HG03432 (cell line): ENCODE measurements around the gene RUNX1.

Experiments
- ATAC-seq: cut with Tn5 transposase; IDR thresholded peaks from one replicate; pipeline ENCODE4 v1.9.1; 2021; ENCODE audit warnings: mild to moderate bottlenecking, moderate library complexity; ENCODE audit not compliant: unreplicated experiment

The RUNX1 gene

DNA sequence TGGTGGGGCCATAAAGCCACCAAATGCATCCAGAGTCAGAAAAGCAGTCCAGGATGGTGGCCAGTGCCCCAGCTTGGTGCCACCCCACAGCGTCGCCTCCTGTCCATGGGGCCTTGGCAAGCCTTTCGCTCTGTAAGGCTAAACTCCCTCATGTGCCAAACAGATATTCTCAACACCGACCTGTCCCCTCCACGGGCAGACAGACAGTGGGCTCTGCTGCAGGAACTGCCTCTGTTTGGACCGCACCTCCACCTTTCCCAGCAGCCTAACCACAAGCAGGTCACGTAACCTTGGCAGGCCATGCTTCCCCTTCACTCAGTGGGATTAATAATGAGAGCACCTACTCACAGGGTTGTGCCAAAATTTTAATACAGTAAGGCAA is 11.7 kb downstream of the RUNX1 start:
- ATAC-seq, result no peak

DNA sequence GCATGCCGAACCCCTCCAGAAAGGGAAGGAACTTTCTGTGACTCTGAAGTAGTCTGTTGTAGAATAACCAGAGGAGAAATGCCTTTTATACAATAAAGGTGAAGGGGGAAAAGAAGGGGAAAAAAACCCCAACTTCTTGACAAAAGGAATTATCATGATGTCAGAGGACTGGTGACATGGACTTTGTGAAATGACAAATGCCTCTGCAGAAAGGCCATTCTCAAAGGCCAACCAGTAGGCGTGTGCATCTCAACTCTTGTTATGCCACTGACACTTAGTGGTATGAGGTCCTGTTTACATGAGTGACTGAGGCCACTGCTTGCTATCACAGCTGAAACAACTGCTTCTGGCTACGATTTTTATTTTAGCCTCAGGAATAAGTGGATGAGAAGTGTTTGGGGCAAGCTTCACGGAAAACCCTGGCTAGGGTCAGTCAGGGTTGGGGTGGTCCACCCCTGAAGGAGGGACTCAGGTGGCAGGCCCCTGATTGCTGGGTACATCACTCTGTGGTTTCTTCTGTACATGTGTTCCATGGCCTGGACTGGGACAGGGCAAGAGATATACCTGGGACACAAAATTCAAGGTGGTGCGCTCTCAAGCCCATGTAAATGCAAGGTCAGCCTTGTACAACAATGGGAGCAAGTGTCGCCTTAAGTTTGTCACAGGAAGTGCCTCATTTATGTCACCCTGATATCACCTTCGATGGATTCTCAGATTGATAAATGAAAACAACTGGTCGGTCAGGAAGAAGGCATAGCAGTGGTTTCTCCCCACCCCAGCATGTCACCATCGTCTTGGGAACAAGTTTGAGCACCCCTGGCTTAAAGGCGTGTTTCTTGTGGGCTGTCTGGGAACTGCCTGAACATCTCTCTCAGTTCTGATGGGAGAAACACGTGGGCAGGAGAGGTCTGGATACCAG is 12.4 kb downstream of the RUNX1 start:
- ATAC-seq, result no peak

DNA sequence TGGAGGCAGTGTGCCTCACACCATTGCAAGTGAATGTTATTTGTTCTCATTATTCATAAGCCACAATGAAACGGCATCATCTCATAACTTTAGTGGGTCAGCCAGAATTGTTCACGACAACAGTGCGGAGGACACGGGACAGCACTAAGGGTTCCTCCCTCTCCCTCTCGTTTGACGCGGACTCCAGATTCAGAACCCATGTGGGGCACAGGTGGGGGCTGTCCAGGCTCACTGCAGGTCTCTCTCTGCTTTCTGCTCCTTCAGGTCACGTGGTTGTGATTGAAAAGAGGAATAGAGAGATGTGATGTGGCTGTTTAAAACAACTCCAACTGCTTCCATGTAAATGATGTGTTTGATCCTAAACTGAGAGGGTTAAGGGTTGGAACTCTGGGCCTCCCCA is 13.5 kb downstream of the RUNX1 start:
- ATAC-seq, result no peak

DNA sequence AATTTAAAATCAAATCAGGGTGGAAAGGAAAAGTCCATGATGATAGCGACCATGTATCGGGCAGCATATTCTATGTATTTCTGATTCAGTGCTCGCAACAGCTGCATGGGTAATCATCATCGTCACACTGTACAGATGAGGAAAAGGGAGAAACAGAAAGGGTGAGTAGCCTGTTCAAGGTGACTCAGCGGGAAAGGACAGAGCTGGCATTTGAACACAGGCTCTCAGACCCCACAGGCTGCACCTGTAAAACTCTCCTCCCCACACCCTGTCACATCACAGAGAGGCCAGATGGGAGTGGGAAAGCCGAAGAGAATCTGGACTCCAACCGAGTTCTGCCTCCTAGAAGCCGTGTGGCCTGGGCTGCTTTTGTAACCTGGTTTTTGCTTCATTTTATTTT is 14.0 kb downstream of the RUNX1 start:
- ATAC-seq, result no peak

DNA sequence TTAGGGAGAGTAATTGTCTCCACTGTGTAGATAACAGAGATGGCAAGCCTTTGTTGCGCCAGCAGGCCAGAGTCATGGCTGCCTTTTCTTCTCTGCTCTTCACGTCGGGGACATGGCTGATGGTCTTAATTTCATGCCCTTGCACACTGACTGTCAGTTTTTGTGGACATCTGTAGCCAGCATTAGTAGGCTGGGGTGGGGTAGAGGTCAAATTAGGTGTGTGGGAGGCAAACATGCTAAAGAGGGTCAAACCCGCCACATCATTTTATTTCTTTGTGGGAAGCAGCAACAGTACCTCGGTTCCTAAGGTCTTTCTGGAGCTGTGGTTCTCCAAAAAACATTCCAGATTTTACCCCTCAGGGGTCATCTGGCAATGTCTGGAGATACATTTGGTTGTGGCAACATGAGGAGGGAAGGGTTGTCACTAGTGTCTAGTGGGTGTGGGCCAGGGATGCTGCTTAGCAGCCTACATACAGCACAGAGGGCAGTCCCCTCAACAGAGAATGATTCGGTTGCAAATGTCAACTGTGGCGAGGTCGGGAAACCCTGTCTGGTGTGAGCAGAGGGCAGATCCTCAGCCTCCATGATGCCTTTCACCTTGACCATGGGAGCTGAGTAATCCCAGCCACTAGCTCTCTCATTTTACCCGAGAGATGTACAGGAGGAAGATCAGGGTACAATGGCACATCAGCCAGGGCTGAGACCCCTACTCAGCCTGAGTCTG is 14.7 kb downstream of the RUNX1 start:
- no peak for ATAC-seq

DNA sequence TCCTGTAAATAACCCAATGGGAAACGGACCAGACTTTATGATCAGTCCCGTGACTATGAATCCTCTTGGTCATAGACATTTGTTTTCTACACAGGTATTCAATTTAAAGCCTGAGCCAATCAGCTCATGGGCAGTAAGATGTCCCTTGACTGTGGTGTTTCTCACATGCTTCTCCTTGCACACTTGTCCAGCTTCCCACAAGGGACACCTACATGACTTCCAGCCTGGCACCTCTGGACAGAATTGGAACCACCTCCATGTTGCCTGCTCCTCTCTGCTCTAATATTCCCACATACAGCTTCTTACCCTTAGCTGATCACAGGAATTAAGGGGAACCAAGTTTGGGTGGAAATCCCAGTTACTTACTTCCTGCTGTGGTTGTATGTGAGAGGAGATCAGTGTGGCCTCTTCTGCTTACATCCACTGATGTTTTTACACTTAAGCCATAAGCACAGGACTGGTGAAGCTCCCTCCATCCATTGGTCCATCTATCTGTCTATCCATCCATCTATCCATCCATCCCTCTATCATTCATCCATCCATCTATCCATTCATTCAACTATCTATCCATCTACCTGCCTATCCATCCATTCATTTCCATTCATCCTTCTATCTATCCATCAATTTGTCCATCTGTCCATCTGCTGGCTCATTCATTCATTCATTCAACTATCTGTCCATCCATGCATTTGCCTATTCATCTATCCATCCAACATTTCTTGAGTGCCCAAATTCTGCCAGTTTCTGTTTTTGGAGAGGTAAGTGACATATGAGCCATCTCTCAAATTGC is 16.4 kb downstream of the RUNX1 start:
- no peak for ATAC-seq

DNA sequence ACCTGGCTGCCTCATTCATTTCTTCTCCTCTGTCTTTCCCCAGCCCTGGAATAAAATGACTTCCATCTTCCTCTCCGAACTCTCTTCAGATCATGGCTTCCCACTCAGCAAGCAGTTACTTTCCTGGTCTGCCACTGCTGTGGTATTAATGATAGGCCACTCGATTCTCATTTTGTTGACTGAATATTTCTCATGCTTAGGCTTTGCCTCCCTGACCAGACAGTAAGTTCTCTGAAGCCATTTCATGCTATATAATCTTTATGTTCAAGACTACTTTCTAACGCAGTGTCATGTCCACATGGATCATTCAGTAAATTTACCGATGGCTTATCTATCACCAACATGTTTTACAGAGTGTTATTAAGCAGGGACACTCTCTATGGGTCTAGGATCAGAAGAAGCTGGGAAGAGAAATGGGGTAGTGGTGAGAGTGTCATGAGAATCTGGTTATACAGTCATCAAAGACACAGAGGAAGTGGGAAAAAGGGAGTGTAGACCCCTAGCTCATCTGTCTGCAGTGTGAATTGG is 20.6 kb downstream of the RUNX1 start:
- no peak for ATAC-seq

DNA sequence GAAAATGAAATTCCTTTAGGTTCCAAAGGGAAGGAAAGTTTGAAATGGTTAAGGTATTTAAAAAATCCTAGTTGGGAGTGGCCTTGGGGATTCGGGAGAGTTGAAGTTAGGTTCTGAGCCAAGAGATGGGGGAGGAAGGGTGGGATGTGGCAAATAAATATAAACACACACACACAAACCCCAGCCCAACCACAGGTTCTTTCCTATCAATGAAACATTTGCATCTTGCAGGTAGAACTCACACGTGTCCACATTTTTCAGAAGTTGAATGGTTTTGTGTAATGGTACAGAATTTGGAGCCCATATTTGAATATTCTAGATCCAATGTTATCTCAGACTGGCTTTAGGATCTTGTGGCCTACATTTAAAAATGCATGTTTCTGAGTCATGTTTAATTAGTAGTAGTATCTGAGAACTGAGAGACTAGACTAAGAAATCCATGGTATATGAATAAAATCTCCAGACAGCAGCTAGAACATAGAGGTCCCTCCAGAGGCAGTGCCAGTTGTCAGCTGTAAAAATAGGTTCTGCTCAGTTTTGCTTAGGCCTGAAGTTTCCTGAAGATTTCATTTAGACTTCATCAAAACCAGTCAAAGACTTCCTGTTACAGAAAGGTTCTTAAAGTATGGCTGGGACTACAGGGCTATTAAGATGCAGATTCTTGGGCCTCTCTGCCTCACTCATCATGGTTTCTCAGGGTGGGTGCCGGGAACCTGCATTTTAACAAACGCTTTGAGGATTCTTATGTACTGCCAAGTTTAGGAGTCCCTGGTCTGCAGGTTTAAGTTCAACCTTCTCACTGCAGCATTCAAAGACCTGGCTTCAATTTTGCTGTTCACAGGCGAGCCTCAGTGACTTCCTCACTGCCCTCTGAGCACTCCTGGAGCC is 21.3 kb downstream of the RUNX1 start:
- ATAC-seq, result no peak

DNA sequence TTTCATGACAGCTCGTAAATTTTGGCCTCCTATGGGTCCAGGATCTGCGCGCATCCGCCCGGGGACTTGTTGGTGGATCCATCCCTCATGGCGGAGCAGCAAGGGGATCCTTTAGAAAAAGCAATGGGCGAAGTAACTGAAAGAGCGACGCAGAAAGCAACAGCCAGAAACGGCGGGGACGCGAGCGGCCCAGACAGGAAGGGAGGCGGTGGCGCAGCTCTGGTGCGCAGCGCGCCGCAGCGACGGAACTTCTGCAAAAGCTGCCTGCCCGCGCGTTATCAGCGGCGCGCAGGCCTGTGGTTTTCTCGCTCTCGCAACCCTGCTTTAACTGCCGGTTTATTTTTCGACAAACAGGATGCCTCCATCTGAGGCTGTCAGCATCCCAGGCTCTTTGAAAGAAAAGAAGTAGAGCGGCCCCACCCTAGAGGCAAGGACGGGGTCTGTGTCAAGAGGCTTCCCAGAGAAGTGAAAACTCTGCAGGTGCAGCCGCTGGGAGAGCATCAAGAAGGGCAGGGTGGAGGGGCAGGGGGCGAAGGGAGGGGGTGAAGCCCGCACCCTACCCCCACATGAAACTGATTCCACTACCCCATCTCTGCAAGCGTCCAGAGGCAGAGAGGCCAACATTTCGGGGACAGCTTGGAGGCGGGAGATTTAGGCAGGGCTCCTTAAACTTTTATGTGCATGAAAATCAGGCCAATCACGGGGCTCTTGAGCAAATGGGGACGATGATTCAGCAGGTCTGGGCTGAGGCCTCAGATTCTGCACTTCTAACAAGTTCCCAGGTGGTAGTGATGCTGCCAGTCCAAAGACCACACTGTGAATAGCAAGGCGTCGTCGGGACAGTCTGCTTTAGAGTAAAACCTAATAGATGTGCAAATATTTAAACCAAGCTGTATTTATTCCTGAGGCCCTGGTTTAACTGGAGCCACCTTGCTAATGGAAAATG is 22.2 kb downstream of the RUNX1 start:
- ATAC-seq, result peak; percentile 89

DNA sequence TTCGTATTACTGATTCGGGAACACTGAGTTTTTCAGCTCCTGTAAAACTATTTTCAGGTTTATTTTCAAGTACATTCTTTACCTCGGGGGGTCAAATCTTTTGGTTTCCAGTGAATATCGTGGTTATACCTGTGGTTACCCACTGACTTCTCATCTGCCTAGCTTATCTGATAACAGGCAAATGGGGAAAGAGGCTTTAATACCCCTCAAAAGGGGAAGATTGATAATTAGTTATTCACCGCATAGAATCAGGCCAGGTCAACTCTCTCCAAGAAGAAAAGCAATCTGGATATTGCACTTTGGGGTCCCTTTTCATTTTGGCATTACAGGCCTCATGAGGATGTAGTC is 23.0 kb downstream of the RUNX1 start:
- ATAC-seq, result no peak

DNA sequence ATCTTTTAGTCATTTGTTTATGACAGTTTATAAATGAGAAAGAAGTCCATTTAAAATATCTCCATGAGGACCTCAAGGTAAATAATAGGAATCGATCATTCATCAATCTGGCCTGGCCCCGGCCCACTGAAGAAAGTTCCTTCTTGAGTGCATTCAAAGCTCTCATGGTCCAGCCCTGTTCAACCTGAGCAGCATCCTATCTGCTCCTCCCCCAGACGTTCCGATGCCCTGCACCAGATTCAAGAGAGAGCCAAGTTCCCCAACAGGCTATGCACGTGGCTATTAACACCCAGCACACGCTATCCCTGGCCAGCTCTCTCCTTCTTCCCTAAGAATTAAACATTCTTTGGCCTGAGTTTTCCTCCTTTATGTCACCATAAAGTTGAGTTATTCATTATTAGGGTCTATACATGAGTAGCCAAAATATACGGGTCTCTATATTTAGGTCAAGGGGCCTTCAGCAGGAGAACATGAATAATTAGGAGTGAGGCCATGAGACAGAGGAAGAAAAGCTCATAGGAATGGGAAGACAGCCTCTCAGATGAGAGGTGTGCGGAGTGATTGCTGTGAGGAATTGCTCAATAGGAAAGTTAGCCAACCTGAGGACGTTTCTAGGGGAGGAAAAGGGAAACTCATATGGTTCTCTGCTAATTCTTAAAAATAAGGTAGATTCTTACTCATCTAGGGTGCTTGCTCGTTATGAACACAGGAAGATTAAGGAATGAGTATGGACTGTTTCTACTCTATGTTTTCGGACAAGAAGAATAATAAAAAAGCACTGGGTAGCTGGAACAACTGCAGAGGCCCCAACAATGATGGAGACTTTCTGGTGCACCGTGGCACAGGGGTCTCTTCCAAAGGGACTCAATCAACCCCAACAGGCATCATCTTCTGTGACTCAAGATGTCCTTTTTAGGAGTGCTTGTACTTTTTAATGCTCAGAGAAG is 23.6 kb downstream of the RUNX1 start:
- no peak for ATAC-seq

DNA sequence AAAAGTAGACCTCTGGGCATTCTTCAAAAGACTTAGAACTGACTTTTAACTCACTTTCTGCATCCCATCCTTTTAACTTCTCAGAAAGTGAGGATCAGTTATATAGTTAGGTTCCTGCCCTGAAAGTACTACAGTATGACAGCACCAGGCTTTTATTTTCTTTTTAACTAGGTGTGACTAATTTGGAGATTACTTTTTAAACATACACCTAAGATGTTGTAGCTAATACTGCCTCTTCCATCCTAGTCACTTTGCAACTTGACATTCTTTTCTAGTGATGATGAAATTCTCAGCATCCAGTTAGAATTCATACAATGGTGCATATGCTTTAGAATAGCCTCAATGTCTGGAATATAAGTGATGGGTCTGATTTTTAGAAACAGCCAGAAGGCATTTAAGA is 24.6 kb downstream of the RUNX1 start:
- no peak for ATAC-seq

DNA sequence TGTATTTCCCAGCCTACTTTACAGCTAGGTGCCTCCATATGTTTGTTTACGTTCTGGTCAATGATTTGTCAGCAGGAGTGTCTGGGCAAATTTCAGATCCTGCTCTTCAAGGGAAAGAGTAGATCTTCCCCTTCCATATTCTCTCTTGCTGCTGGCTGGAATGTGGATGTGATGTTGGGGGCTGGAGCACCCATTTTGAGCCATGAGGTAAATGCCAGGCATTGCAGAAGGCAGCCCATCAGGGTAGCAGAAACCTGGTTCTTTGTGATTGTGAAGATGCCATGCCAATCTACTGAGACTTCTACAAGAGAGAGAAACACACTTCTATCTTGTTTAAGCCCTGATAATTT is 25.1 kb downstream of the RUNX1 start:
- ATAC-seq, result no peak

DNA sequence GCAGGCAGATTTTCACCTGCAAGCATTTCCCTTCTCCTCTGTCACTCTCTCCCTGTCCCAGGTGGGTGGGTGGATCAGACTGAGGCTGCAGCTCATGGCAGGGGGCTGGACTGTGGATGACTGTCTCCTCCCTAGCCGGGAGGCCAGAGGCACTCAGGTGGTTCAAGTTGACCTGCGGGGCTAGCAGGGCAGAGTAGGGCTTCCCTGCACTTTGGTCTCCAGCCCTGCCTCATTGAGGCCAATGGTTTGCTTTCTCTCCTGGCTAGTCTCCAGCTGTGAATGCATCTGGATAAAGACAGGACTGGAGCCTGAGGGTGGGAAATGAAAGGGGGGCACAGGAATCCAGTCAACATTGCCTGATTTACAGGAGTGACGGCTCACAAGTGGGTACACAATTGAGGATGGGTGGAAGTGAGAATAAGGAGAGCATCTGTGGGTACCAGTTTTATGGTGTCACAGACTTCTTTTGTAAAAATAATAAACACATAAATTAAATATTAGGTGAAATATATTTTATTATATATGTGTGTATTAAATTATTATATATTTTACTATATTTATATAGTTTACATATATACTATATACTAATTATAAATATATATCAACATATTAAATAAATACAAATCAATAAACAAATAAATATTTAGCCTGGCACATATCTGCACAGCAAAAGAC is 25.6 kb downstream of the RUNX1 start:
- no peak for ATAC-seq

DNA sequence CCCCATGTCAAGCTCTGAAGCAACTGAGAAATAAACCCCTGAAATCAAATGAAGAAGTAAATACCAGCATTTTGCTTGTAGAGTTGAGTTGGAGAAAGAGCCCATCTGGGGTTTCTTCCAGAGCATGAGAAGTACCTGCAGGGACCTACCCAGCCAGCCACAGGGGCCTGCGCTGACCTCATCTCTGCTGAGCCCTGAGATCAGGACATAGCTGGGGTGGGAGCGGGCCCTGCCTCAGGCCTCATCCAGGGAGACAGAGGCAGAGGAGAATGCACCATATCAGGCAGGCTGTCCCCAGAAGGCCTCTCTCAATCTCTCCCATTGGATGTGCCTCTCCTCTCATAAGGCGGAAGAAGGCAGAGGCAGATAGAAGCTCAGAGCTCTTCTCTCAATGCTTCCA is 27.6 kb downstream of the RUNX1 start:
- no peak for ATAC-seq

DNA sequence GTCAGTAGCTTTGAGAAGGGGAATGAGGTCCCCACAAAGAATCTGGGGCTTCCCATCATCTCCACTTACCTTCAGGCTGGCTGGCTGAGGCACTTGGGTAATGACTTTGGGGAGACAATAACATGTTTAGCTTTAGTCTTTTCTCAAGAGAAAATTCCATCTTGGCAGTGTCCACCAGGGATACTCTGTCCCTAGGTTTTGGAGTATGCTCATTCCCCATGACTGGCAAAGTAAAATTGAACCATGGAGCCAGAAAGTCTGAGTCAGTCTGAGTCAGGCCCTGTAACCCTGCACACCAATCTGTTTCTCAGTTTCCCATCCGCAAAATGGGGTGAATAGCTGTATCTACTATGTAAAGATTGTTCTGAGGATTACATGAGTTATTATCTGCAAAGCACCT is 28.2 kb downstream of the RUNX1 start:
- no peak for ATAC-seq

DNA sequence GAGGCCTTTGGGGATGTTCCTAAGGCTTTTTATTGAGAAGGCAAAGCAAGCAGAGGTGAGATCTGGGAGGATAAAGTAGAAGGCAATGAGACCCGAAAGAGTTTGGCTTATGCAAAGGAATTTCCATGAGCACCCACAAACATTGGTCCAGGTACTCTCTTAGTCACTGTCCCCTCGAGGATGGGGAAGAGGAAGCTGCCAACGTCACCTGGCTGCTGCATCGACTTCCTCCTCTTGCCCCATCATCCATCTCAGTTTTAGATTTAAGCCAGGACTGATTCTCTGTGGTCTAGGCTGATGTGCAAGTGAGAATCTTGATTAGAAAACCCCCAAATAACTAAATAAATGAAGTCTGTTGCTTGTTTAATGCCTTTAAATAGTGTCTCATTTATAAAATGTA is 28.7 kb downstream of the RUNX1 start:
- no peak for ATAC-seq

DNA sequence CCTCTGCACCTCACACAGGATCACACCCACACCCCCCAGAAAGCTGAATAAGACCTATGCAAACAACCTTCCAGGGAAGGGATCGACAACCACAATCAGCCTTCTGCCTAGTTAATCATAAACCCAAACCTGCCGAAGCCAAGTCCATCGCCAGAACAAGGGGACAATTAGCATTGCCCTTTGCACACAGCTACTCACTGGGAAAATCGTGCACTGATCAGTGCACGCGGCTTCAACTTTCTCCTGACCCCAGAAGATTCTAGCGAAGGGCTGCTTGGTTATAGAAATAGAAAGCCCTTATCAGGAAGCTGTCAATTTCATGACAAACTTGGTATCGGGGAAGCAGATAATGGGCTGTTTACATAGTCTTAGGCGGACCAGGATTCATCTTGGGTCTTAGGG is 29.5 kb downstream of the RUNX1 start:
- no peak for ATAC-seq
